Neural crest cell (in vitro differentiated cells): Measurements from ENCODE around the gene GALNTL6. TPM values are rescaled to one million over a fixed set of nuclear protein-coding genes. Genes with fewer than 3 reads are reported as not detected.

Source experiments
- DNase-seq: peaks from one replicate; pipeline ENCODE4 v3.0.0; 2021; ENCODE audit warnings: low read depth, mixed read lengths, low spot score
- H3K27ac Mint-ChIP-seq: one replicate; pipeline ENCODE4 v1.8.0; 2021; ENCODE audit warnings: mild to moderate bottlenecking, mixed read lengths; ENCODE audit not compliant: unreplicated experiment
- H3K27me3 Mint-ChIP-seq: 2 replicates; pipeline ENCODE4 v1.8.0; 2021; ENCODE audit warnings: low read depth, mild to moderate bottlenecking, mixed read lengths
- H3K36me3 Mint-ChIP-seq: 2 replicates; pipeline ENCODE4 v1.8.0; 2021; ENCODE audit warnings: low read depth, mild to moderate bottlenecking, mixed read lengths
- H3K4me1 Mint-ChIP-seq: 2 replicates; pipeline ENCODE4 v1.8.0; 2021; ENCODE audit warnings: mixed read lengths
- H3K4me3 Mint-ChIP-seq: one replicate; pipeline ENCODE4 v1.8.0; 2021; ENCODE audit warnings: mild to moderate bottlenecking, mixed read lengths
- H3K9me3 Mint-ChIP-seq: 2 replicates; pipeline ENCODE4 v1.8.0; 2021; ENCODE audit warnings: mixed read lengths
- total RNA-seq: library from RNA; stranded (reverse); gene quantifications from 2 replicates; pipeline ENCODE4 v1.2.1, GENCODE V29; 2021
- TF ChIP-seq, protein P1 (sequence below): fragments of 200-600 bp; sonication (generic); conservative IDR thresholded peaks from 2 replicates; pipeline ENCODE4 v1.5.0; 2021; ENCODE audit warnings: antibody characterized with exemption, mild to moderate bottlenecking

GALNTL6 gene
- total RNA-seq, 1 donor from 2014 or later, result 0.07 TPM

DNA sequence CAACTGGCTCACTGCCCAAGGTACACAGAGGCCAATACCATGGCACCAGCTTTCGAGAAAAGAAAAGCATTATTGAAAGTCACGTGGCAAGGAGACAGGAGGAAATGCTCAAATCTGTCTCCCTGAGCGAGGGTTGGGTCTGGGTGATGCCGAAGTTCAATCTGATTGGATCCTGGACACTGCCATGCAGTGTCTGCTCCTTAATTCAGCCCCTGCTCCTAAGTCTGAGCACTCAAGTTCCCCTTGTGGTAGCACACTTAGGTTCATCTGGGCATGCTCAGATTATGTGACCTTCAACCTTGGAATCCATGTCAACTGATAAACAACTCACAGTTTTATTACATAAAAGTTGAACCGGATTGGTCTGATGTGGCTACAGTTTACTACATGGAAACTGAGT lies 842.9 kb downstream of the GALNTL6 start:
- DNase-seq, result no peak
- no peak overlapping the region for H3K4me3 Mint-ChIP-seq
- peaks cover 25% of the 10 kb centered on the region for H3K4me1 Mint-ChIP-seq
- no peaks in the 10 kb centered on the region for H3K27me3 Mint-ChIP-seq
- H3K9me3 Mint-ChIP-seq, result no peaks in the 10 kb centered on the region
- H3K36me3 Mint-ChIP-seq, result no peaks in the 10 kb centered on the region
- TF ChIP-seq, protein P1, sequence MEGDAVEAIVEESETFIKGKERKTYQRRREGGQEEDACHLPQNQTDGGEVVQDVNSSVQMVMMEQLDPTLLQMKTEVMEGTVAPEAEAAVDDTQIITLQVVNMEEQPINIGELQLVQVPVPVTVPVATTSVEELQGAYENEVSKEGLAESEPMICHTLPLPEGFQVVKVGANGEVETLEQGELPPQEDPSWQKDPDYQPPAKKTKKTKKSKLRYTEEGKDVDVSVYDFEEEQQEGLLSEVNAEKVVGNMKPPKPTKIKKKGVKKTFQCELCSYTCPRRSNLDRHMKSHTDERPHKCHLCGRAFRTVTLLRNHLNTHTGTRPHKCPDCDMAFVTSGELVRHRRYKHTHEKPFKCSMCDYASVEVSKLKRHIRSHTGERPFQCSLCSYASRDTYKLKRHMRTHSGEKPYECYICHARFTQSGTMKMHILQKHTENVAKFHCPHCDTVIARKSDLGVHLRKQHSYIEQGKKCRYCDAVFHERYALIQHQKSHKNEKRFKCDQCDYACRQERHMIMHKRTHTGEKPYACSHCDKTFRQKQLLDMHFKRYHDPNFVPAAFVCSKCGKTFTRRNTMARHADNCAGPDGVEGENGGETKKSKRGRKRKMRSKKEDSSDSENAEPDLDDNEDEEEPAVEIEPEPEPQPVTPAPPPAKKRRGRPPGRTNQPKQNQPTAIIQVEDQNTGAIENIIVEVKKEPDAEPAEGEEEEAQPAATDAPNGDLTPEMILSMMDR, result no peak
- H3K27ac Mint-ChIP-seq, result no peak overlapping the region

DNA sequence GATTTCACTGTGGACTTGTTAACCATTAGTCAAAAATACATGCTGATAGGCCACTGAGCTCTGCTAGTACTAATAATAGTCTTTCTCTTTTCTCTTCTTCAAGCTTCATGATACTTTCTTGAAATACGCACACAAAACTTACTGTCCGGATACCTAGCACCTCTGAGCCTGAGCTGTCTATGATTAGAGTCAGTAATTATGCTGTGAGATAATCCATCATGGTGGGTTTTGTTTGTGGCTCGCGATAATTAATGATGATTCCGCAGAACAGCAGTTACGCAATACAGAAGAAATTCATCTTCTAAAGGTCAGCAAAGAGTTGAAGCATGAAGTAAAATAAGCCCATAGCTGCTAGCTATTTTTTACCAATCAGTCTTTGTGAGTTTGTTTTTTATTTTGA lies 843.9 kb downstream of the GALNTL6 start:
- no peak overlapping the region for H3K27ac Mint-ChIP-seq
- no peaks in the 10 kb centered on the region for H3K27me3 Mint-ChIP-seq
- H3K9me3 Mint-ChIP-seq, result no peaks in the 10 kb centered on the region
- H3K4me3 Mint-ChIP-seq, result no peak overlapping the region
- no peak for DNase-seq
- H3K36me3 Mint-ChIP-seq, result no peaks in the 10 kb centered on the region
- TF ChIP-seq, protein P1, result no peak
- peaks cover 21% of the 10 kb centered on the region for H3K4me1 Mint-ChIP-seq

DNA sequence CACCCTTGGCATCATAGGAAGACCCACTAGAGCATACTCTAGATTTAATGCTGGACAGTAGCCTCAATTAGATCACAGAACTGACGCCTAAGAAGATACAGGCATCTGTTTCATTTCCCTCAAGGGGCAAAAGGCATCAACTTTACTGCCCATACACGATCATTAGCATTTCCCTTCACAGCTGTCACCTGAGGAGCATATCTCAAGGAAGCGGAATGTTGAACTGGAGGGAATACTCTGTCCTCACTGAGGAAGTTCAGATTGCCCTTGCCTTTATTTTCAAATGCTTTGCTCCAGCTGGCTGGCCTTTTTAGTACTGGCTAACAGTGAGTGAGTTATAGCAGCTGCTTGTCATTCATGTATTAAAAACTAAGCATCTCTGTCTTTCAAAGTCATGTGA lies 847.0 kb downstream of the GALNTL6 start:
- no peak for DNase-seq
- H3K4me1 Mint-ChIP-seq, result peaks cover 3% of the 10 kb centered on the region
- no peaks in the 10 kb centered on the region for H3K9me3 Mint-ChIP-seq
- no peak overlapping the region for H3K4me3 Mint-ChIP-seq
- no peaks in the 10 kb centered on the region for H3K36me3 Mint-ChIP-seq
- H3K27me3 Mint-ChIP-seq, result no peaks in the 10 kb centered on the region
- TF ChIP-seq, protein P1, result no peak
- no peak overlapping the region for H3K27ac Mint-ChIP-seq

DNA sequence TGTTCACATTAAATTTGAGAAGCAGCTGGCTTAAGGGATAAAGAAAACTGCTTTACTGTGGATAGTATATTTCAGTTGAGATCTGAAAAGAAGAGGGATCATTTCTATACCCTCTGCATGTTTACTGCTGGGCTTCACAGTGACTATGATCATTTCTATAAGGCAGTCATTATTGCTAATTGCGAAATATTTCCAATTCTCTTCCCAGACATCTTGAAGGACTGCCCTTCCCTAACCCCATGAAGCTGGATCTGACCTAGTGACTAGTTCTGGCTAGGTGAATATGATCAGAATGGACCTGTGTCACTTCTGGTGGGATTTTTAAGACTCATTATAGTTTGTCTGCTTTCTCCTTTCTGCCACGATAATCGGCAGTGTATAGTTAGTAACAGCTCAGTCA lies 848.9 kb downstream of the GALNTL6 start:
- TF ChIP-seq, protein P1, result no peak
- Mint-ChIP-seq H3K4me1 (peaks cover 11% of the 10 kb centered on the region), H3K27me3 (no peaks in the 10 kb centered on the region), H3K36me3 (no peaks in the 10 kb centered on the region), H3K9me3 (no peaks in the 10 kb centered on the region), H3K27ac (no peak overlapping the region), H3K4me3 (no peak overlapping the region)
- DNase-seq, result no peak

DNA sequence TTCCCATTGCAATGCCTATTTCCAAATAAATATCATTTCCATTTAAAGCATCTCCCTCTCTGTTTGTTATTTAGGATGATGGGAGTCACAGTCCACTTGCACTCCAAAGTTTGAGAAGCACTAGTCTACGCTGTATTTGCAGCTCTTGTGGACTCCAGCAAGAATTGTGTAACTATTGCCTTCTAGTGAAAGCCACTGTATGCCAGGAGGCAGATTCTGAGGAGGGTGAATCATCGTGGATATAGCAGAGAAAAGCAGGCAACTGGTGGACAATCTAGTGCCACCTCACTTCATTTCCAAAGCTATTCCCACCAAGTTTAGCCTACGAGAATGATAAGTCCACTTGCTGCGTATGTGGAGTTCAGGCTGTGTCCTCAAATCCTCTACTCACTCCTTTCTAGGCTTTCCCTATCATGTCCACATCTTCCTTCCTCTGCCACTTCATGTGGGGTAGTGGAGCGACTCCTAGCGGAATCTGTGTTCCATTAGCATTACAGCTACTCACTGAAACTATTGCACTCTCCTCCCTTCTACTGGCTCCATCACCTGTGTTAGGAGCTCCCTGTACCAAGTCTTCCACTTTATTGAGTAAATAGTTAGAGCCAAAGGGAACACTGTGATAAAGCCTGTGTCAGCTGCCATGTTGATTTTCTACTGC lies 853.6 kb downstream of the GALNTL6 start:
- H3K4me3 Mint-ChIP-seq, result no peak overlapping the region
- no peaks in the 10 kb centered on the region for H3K36me3 Mint-ChIP-seq
- no peak for DNase-seq
- peaks cover 8% of the 10 kb centered on the region for H3K4me1 Mint-ChIP-seq
- H3K9me3 Mint-ChIP-seq, result no peaks in the 10 kb centered on the region
- no peak overlapping the region for H3K27ac Mint-ChIP-seq
- TF ChIP-seq, protein P1, result no peak
- H3K27me3 Mint-ChIP-seq, result no peaks in the 10 kb centered on the region
